Stimulated activated CD8-positive, alpha-beta memory T cell treated with anti-CD3 and anti-CD28 coated beads, Interleukin-4, amount 100 ng/mL, for 4 hours (primary cell): Measurements from ENCODE around the gene ACOT8.
"Not testable (repeated sequence)": the region's sequence is repeated elsewhere in the genome, so short reads cannot be mapped to it uniquely, and the experiment has no call there.

Experiments used
- DNase-seq, 2 donors: peaks; one replicate each; pipeline ENCODE4 v3.0.0-alpha.2; 2020; ENCODE audit warnings: low read depth in 2 of 2, low spot score in 1 of 2

The ACOT8 gene

DNA sequence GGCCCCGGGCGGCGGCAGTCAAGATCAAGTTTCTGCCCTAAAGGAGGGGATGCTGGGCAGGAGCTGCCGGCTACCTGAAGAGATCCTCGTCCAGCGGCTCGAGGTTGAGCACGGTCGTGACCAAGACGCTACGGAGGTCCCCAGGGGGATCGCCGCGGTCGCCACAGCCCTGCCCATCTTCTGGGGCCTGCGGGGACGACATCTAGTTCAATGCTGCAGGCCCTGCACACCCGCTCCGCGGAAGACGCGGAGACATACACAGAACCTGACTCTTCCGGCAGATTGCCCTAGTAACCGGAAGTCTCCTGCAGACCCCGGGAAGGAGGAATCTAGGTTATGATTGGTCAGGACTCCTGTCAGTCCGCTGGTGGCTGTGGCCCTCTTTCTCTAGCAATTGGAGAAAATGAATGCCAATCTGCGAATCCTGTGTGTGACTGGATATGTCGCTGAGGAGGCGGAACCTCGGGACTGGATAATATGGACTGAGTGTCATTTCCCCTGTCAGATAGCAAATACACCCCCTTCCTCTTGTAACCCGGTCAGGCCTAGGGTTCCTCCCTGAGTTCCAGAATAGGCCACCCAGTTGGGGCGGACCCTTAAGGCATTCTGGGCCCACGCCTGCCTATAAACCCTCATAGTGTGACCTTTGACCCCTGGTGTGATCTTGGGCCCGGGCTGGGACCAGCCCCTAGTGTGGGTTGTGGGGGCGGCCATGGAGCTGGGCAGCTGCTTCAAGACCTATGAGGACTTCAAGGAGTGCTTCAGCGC lies at the start of gene ACOT8, which contains the start of gene ZSWIM3:
ACOT8 (minus strand) TSS at position 279 of the 768 bp plus-strand sequence; CDS start at position 202, 77 bp downstream.
ZSWIM3 (plus strand) TSS at position 501 of the 768 bp plus-strand sequence; CDS start at position 713, 212 bp downstream.
- peak; percentile 81 for DNase-seq

DNA sequence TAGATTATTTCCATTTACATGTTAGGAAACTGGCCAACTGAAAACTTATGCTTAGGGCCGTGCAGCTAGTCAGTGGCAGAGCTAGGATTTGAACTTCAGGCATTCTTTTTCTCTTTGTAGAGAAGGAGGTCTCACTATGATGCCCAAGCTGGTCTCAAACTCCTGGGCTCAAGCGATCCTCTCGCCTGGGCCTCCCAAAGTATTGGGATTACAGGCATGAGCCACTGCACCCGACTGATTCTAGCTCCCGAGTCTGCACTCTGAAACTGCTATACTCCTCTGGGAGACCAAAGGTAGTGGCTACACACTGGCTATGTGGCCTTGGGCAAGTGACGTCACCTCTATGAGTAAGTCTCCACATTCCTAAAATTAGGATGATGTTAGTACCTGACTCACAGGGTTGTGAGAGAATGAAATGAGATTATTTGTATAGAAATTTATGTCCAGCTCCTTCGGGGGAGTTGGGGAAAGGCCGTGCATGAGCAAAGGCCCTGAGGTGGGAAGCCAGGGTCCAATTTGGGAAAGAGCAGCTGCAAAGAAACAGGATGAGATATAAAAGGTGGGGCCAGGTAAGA lies 48.4 kb upstream of the ACOT8 start:
- no peak for DNase-seq

GRCh38 chr20:45904583-45905504 lies 47.7 kb upstream of the ACOT8 start:
- DNase-seq = no peak

DNA sequence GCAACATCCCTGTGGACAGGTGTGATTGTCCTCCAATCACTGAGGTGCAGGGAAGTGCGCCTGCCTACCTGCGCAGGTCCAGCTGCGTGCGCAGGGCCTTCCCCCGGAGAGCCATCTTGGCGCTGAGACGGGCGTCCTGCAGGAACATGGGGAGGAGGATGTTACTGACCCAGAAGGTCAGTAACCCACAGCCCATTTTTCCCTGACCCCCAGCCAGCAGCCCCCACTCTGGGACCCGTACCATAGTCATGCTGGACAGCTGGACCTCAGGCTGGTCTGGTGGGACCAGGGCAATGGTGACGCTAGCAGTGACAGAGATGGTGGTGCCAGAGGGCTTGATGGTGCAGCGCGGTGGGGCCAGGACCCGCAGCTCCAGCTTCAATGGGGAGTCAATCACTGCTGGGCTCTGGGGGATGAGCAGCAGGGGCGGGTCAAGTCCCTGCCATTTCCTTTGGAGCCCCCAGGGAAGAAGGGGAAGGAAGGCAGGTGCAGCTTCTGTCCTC lies 45.1 kb upstream of the ACOT8 start:
- no peak for DNase-seq

- not testable (repeated sequence) for DNase-seq
These were observed 44.1 kb upstream of the ACOT8 start for GRCh38 chr20:45901332-45901731.

DNA sequence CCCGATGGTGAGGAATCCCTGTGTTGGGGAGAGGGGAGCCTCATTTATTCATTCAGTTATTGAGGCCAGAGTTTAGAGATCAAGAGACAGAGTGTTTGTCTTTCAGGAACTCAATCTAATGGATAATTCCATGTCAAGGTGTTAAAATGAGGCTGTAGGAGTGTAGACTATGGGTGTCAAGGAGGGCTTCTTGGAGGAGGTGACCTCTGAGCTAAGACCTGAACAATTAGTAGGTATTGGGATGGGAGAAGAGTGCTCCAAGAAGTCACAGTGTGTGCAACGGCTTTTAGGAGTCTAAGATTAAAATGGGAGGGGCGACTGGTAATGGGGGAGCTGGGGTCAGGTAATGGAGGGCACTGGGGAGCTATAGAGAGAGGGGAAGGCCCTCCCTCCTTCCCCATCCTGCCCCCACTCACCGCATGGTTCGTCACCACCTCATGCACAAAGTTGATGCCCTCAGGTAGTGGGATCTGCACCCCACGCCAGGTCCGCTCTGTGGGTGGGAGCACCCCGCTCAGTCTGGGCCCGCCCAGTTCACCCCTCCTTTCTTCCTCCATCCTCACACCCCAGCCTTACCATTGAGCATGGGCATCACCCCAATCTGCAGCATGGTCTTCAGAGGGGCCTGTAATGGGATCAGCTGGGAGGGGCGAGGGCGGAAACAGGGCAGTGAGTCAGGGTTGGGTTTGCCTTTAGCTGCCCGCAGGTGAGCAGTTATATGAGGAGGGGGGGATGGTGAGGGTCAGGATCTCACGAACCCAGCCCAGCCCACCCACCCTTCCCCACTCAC lies 42.0 kb upstream of the ACOT8 start:
- DNase-seq = no peak

DNA sequence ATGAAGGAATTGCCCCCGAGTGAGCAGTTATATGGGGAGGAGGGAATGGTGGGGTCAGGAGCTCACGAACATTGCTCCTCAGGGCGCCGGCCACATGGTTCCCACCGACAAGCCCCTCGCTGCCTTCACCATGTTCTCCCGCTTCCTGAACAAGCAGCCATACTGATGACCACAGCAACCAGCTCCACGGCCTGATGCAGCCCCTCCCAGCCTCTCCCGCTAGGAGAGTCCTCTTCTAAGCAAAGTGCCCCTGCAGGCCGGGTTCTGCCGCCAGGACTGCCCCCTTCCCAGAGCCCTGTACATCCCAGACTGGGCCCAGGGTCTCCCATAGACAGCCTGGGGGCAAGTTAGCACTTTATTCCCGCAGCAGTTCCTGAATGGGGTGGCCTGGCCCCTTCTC lies 41.1 kb upstream of the ACOT8 start:
- no peak for DNase-seq

DNA sequence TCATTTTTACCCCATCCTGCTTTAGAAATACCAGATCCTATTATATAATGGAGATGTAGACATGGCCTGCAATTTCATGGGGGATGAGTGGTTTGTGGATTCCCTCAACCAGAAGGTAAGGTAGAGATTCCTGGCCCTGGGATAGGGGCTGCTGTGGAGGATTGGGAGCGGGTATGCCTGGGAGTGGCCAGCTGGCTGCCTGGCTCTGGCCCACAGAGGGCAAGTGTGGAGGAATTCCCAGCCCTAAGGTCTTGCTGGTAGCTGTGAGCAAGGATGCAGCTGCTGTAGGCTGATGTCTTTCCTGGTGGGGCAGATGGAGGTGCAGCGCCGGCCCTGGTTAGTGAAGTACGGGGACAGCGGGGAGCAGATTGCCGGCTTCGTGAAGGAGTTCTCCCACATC lies 40.5 kb upstream of the ACOT8 start:
- no peak for DNase-seq

GRCh38 chr20:45897289-45897688 lies 40.1 kb upstream of the ACOT8 start:
- no peak for DNase-seq

GRCh38 chr20:45896641-45897161 lies 39.5 kb upstream of the ACOT8 start:
- no peak for DNase-seq

GRCh38 chr20:45894797-45895196 lies 37.6 kb upstream of the ACOT8 start:
- no peak for DNase-seq

DNA sequence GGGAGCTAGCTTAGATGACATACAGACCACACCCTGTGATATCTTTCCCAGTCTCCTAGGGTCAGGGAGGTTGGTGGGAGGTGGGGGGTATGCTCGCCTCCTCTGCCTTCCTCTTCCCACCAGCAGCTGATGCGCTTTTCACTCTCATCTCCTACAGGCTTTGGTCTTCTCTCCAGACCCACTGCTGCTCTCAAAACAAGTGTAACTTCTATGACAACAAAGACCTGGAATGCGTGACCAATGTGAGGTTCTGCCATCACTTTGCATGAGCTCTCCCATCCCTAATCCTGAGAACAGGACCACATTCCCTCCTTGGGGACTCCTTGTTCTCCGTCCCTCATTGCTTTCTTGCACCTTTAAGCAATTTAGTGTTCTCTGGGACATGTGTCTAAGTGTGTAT lies 36.6 kb upstream of the ACOT8 start:
- DNase-seq = no peak

GRCh38 chr20:45892828-45893500 lies 35.8 kb upstream of the ACOT8 start:
- DNase-seq = no peak

DNA sequence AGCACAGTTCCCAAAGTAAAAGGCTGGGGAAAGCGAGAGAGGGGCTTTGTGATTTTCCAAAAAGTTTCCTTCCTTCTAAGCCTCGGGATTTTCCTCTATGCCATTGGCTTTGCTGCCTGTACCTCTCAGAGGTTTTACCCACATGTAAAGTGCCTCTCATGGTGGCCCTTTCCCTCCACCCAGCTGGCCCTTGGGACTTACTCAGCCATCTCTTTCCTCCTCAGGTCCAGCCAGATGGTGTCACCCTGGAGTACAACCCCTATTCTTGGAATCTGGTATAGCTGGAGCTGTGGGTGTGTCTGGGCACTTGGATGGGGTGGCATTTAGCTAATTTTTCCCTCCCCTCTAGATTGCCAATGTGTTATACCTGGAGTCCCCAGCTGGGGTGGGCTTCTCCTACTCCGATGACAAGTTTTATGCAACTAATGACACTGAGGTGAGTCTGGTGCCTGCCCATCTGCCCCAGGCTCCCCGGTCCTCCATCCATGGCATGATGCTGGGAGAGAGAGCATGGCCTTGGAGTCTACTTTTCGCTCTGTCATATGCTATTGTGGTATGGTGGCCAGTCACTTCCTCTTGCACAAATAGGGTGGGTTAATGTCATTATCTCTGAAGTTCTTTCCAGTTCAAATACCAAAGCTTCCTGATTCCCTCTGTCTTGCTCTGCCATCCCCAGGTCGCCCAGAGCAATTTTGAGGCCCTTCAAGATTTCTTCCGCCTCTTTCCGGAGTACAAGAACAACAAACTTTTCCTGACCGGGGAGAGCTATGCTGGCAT lies 35.0 kb upstream of the ACOT8 start:
- DNase-seq = no peak

DNA sequence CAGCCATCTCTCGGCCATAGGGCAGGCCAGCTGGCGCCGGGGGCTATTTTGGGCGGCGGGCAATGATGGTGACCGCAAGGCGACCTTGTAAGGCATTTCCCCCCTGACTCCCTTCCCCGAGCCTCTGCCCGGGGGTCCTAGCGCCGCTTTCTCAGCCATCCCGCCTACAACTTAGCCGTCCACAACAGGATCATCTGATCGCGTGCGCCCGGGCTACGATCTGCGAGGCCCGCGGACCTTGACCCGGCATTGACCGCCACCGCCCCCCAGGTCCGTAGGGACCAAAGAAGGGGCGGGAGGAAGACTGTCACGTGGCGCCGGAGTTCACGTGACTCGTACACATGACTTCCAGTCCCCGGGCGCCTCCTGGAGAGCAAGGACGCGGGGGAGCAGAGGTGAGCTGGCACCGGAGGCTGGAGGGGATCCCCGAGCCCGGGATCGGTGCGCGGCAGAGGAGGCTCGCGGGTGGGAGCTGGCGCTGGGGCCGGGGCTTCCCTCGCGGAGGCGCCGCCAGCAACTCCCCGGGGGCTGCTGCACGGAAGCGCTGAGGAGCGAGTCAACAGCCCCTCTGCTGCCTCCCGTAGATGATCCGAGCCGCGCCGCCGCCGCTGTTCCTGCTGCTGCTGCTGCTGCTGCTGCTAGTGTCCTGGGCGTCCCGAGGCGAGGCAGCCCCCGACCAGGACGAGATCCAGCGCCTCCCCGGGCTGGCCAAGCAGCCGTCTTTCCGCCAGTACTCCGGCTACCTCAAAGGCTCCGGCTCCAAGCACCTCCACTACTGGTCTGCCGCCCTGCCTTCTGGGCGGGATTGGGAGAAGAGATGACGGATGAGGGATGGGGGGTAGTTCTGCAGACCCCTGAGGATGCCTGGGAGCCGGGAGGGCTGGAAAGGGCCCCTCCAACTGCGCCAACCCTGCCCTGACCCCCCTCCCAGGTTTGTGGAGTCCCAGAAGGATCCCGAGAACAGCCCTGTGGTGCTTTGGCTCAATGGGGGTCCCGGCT lies 34.1 kb upstream of the ACOT8 start, which contains the start of the genes CTSA and NEURL2:
CTSA (plus strand) TSS at position 351 of the 999 bp plus-strand sequence; CDS start at position 585, 234 bp downstream.
NEURL2 (minus strand) TSS at position 224 of the 999 bp plus-strand sequence; CDS start at position 7, 217 bp downstream.
- DNase-seq = peak; percentile 73 to 77

GRCh38 chr20:45890077-45890984 lies 33.1 kb upstream of the ACOT8 start:
- DNase-seq = no peak
